H1 (cell line): ENCODE data around the gene FAM216A. TPM values are rescaled to one million over a fixed set of nuclear protein-coding genes. Genes with fewer than 3 reads are reported as not detected.

ENCODE experiments used
- CTCF ChIA-PET: fragments of 300-600 bp; sonication (Branson Sonifier 250); formaldehyde crosslinking; loops from one replicate; lab custom pipeline; 2021; ENCODE audit not compliant: partially characterized antibody; lab: Charles Lee
- POLR2A ChIA-PET: fragments of 300-600 bp; sonication (Branson Sonifier 250); formaldehyde crosslinking; loops from one replicate; lab custom pipeline; 2021; ENCODE audit warnings: inconsistent platforms; ENCODE audit not compliant: partially characterized antibody; lab: Charles Lee
- DNase-seq, 2 experiments: peaks; one replicate each; pipeline versions ENCODE4 v3.0.0 to v3.0.0-alpha.2; 2010 to 2022; ENCODE audit warnings: low spot score in 2 of 2, low read depth in 1 of 2, mixed read lengths in 1 of 2
- FAIRE-seq: peaks from 2 replicates; lab custom pipeline; 2011; peaks lifted over from hg19 to GRCh38; lab: Jason Lieb, UNC
- H2AFZ ChIP-seq: 2 replicates; pipeline ENCODE4 v1.8.1; 2012; ENCODE audit warnings: low read length, inconsistent platforms
- H2AK5ac ChIP-seq: 2 replicates; pipeline ENCODE4 v1.6.1; 2013; ENCODE audit warnings: low read depth, low read length
- H2BK120ac ChIP-seq: replicated peaks from 2 replicates; pipeline ENCODE3; 2013; ENCODE audit warnings: low read depth, low read length, inconsistent platforms
- H2BK12ac ChIP-seq: 2 replicates; pipeline ENCODE4 v1.6.1; 2013; ENCODE audit warnings: low read depth, low read length
- H2BK15ac ChIP-seq: 2 replicates; pipeline ENCODE4 v1.6.1; 2013; ENCODE audit warnings: low read length
- H2BK20ac ChIP-seq: 2 replicates; pipeline ENCODE4 v1.6.1; 2013; ENCODE audit warnings: low read length
- H2BK5ac ChIP-seq: 2 replicates; pipeline ENCODE4 v1.6.1; 2013; ENCODE audit warnings: low read depth, low read length
- H3K14ac ChIP-seq: 2 replicates; pipeline ENCODE4 v1.6.1; 2013; ENCODE audit warnings: inconsistent platforms; ENCODE audit not compliant: insufficient read length
- H3K18ac ChIP-seq: 2 replicates; pipeline ENCODE4 v1.6.1; 2013; ENCODE audit warnings: low read length; ENCODE audit errors: extremely low read depth
- H3K23ac ChIP-seq: 2 replicates; pipeline ENCODE4 v1.6.1; 2013; ENCODE audit warnings: inconsistent platforms; ENCODE audit not compliant: insufficient read length
- H3K23me2 ChIP-seq: 2 replicates; pipeline ENCODE4 v1.6.1; 2013; ENCODE audit warnings: low read depth, low read length
- H3K27ac ChIP-seq: 2 replicates; pipeline ENCODE4 v1.6.1; 2011; ENCODE audit warnings: low read depth, low read length, inconsistent platforms
- H3K27me3 ChIP-seq, 4 experiments: replicated peaks in 1 of 4; 1 replicate in 1 of 4; 2 replicates in 3 of 4; pipeline versions ENCODE4 v1.6.1 to v1.8.1; 2011 to 2013; ENCODE audit warnings: low read length in 3 of 4, mild to moderate bottlenecking in 3 of 4, inconsistent platforms in 2 of 4, mixed read lengths in 2 of 4, moderate library complexity in 1 of 4; ENCODE audit not compliant: control insufficient read depth in 3 of 4, insufficient read depth in 3 of 4; ENCODE audit errors: extremely low read depth in 1 of 4
- H3K36me3 ChIP-seq, 4 experiments: 2 replicates each; pipeline versions ENCODE4 v1.6.1 to v1.8.1; 2011 to 2013; ENCODE audit warnings: mild to moderate bottlenecking in 4 of 4, low read length in 3 of 4, moderate library complexity in 2 of 4, control low read depth in 1 of 4, inconsistent platforms in 1 of 4; ENCODE audit not compliant: insufficient read depth in 4 of 4, control insufficient read depth in 2 of 4
- H3K4ac ChIP-seq: replicated peaks from 2 replicates; pipeline ENCODE3; 2013; ENCODE audit warnings: low read length, low read depth, mixed read lengths, inconsistent platforms; ENCODE audit not compliant: insufficient read length
- H3K4me1 ChIP-seq, 4 experiments: replicated peaks in 1 of 4; 1 replicate in 1 of 4; 2 replicates in 3 of 4; pipeline versions ENCODE4 v1.6.1 to v1.8.1; 2011 to 2013; ENCODE audit warnings: low read length in 3 of 4, inconsistent platforms in 2 of 4, mixed read lengths in 1 of 4; ENCODE audit not compliant: insufficient read depth in 4 of 4, control insufficient read depth in 3 of 4
- H3K4me2 ChIP-seq, 2 experiments: 2 replicates each; pipeline versions ENCODE4 v1.6.1 to v1.8.1; 2011 to 2013; ENCODE audit warnings: low read depth in 2 of 2, low read length in 2 of 2, control low read depth in 1 of 2, inconsistent platforms in 1 of 2, mild to moderate bottlenecking in 1 of 2; ENCODE audit not compliant: insufficient read depth in 1 of 2
- H3K4me3 ChIP-seq, 4 experiments: fragments of 200-600, 300-600 bp in 1 of 4; sonication (generic), shearing (Covaris generic), sonication (Bioruptor Twin) in 1 of 4; 2 replicates each; pipeline versions ENCODE4 v1.5.1 to v1.8.1; 2011 to 2016; ENCODE audit warnings: low read length in 4 of 4, low read depth in 3 of 4, control low read depth in 2 of 4, inconsistent platforms in 2 of 4, mild to moderate bottlenecking in 2 of 4, mixed read lengths in 1 of 4, moderate library complexity in 1 of 4; ENCODE audit not compliant: insufficient read depth in 2 of 4; ENCODE audit errors: extremely low read depth in 1 of 4
- H3K56ac ChIP-seq: replicated peaks from 2 replicates; pipeline ENCODE3; 2013; ENCODE audit warnings: low read depth, mild to moderate bottlenecking, mixed read lengths, low read length, inconsistent platforms; ENCODE audit not compliant: insufficient read length
- H3K79me1 ChIP-seq: 2 replicates; pipeline ENCODE4 v1.6.1; 2013; ENCODE audit warnings: low read depth, low read length, control low read depth
- H3K79me2 ChIP-seq, 2 experiments: 2 replicates each; pipeline versions ENCODE4 v1.6.1 to v1.8.1; 2012 to 2013; ENCODE audit warnings: low read length in 2 of 2, mild to moderate bottlenecking in 2 of 2, inconsistent platforms in 1 of 2; ENCODE audit not compliant: insufficient read depth in 2 of 2, control insufficient read depth in 1 of 2
- H3K9ac ChIP-seq, 4 experiments: replicated peaks in 1 of 4; 1 replicate in 1 of 4; 2 replicates in 3 of 4; pipeline versions ENCODE4 v1.6.1 to v1.8.1; 2011 to 2013; ENCODE audit warnings: low read depth in 3 of 4, low read length in 3 of 4, control low read depth in 2 of 4, mild to moderate bottlenecking in 2 of 4, moderate library complexity in 2 of 4, inconsistent platforms in 1 of 4; ENCODE audit errors: extremely low read depth in 1 of 4
- H3K9me3 ChIP-seq, 2 experiments: 2 replicates each; pipeline versions ENCODE4 v1.6.1 to v1.8.1; 2012 to 2013; ENCODE audit warnings: mild to moderate bottlenecking in 2 of 2, moderate library complexity in 2 of 2, control low read depth in 1 of 2, inconsistent platforms in 1 of 2, low read depth in 1 of 2, low read length in 1 of 2, mixed read lengths in 1 of 2; ENCODE audit not compliant: insufficient read depth in 2 of 2
- H4K20me1 ChIP-seq, 2 experiments: replicated peaks in 1 of 2; 2 replicates each; pipeline versions ENCODE3 to v1.8.1; 2011 to 2013; ENCODE audit warnings: inconsistent platforms in 2 of 2, low read length in 2 of 2, mild to moderate bottlenecking in 1 of 2; ENCODE audit not compliant: insufficient read depth in 2 of 2, control insufficient read depth in 1 of 2
- H4K5ac ChIP-seq: 2 replicates; pipeline ENCODE4 v1.6.1; 2013; ENCODE audit warnings: low read length, low read depth, mixed read lengths, inconsistent platforms; ENCODE audit not compliant: insufficient read length
- H4K8ac ChIP-seq: 2 replicates; pipeline ENCODE4 v1.8.0; 2013; ENCODE audit warnings: mild to moderate bottlenecking, moderate library complexity, low read length, inconsistent platforms; ENCODE audit not compliant: insufficient read depth; ENCODE audit errors: extremely low read depth
- H4K91ac ChIP-seq: replicated peaks from 2 replicates; pipeline ENCODE3; 2013; ENCODE audit warnings: low read length, mixed read lengths, inconsistent platforms; ENCODE audit not compliant: insufficient read length
- HDAC2 ChIP-seq, 2 experiments: fragments of 300-600 bp in 1 of 2; sonication (generic) in 1 of 2; IDR thresholded peaks; 2 replicates each; pipeline ENCODE4 v1.6.1; 2011 to 2012; ENCODE audit warnings: low read depth in 2 of 2, low read length in 2 of 2, mild to moderate bottlenecking in 2 of 2, moderate library complexity in 2 of 2, borderline replicate concordance in 1 of 2, inconsistent platforms in 1 of 2
- POLR2A ChIP-seq, 2 experiments: IDR thresholded peaks; 1 replicate in 1 of 2; 2 replicates in 1 of 2; pipeline ENCODE4 v1.6.1; 2011; ENCODE audit warnings: low read depth in 2 of 2, low read length in 2 of 2, mild to moderate bottlenecking in 2 of 2; ENCODE audit errors: control extremely low read depth in 1 of 2
- SIRT6 ChIP-seq: IDR thresholded peaks from one replicate; pipeline ENCODE4 v1.7.1; 2012; ENCODE audit warnings: low read length, inconsistent platforms
- WGBS, 2 experiments: shearing (Covaris generic) in 1 of 2; methylation state at CpG; one replicate each; pipeline versions ENCODE4 v1.1.6 to v1.1.7; 2013 to 2015; ENCODE audit warnings: low lambda C conversion rate in 2 of 2, mixed read lengths in 2 of 2, inconsistent platforms in 1 of 2, low coverage in 1 of 2, missing lambda C conversion rate in 1 of 2; ENCODE audit not compliant: insufficient replicate concordance in 2 of 2, insufficient coverage in 1 of 2, insufficient read length in 1 of 2; ENCODE audit errors: extremely low coverage in 1 of 2, missing lambda C conversion rate in 1 of 2; 5-methylcytosine and 5-hydroxymethylcytosine counted together
- polyA plus RNA-seq, 7 experiments: library from polyadenylated mRNA; depleted of rRNA in 3 of 7; stranded (reverse) in 5 of 7; unstranded in 2 of 7; fragments of >200 nt in 5 of 7; fragments of 200-250 nt in 2 of 7; gene quantifications; 1 replicate in 5 of 7; 2 replicates in 1 of 7; 4 replicates in 1 of 7; pipeline versions ENCODE4 v1.2.1 to v1.2.3, GENCODE V29; 2011 to 2013; ENCODE audit warnings: missing spikeins in 2 of 7, mixed read lengths in 2 of 7
- total RNA-seq: library from RNA; stranded (reverse); fragmentation: NEBNext Ultra II Directional; extraction: Animal tissue kit (Norgen Biotek cat#: 25700); gene quantifications from 2 replicates; pipeline ENCODE4 v1.2.1, GENCODE V29; 2021

The FAM216A gene
- total and polyA plus RNA-seq, 2 of the 8 experiments (the other 6 are each of a cell fraction or from before 2014, with no cell fraction given), result 19.8 to 24.6 TPM

DNA sequence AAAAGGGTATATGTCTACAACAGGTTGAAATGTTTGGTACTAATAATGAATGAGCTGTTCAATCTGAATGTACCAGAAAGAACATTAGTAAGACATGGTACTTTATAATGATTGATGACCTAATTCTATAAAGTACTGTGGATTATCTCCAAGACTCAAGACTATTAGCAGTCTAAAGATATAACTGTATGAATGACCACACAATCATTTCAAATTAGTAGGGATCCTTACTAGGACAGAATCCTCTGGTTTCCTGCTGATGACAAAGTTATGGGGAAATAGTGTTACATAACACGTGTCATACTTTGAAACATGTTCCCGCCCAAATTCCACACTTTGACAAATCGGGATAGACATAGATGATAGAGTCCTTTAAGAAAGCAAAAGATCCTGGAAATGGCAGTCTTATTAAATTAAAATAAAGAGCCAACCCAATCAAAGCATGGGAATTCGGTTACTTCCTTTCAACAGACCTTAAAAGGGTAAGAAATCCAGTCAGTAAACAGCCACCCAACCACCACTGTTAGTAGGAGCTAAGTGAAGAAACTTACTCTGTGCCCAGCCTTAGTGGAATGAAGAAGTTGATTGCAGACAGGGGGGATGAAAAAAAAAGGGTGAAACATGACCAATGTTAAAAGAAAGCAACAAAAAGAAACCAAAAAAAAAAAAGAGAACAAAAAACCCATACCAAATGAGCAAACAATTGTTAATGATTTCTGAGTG lies 30.5 kb downstream of the FAM216A start:
- Histone ChIP-seq H2BK15ac (no peak overlapping the region), H3K36me3 (peaks cover 0 to 17% (median 8%) of the 10 kb centered on the region in 4 experiments; a peak in 3 of 8 replicates), H3K79me1 (no peaks in the 10 kb centered on the region), H2AFZ (no peak overlapping the region), H3K9ac (peak overlapping the region in 1 of 4 experiments; percentile 33; a peak in 1 of 7 replicates), H4K8ac (no peak overlapping the region), H4K20me1 (no peaks in the 10 kb centered on the region), H2AK5ac (no peak overlapping the region), H3K79me2 (peaks cover 0 to 19% of the 10 kb centered on the region in 2 experiments; a peak in 2 of 4 replicates), H3K4ac (no peak overlapping the region), H2BK5ac (no peak overlapping the region), H2BK20ac (no peak overlapping the region), H3K23me2 (peaks cover 4% of the 10 kb centered on the region; the same call in 1 of the 2 replicates), H4K5ac (no peak overlapping the region), H3K4me3 (no peak overlapping the region), H3K56ac (no peak overlapping the region)
- 84% methylated on average over 4 of the region's 4 CpGs; no CpG with 5 or more reads in 1 of the 2 experiments for WGBS, 2 experiments
- DNase-seq, result no peak
- no peak for FAIRE-seq
- TF ChIP-seq POLR2A (IDR thresholded peaks at IDR 0.05; ENCODE audit: control extremely low read depth in 1 of 2, low read depth in 2 of 2, low read length in 2 of 2), result no peak
- no peak for TF ChIP-seq HDAC2 (IDR thresholded peaks at IDR 0.05; ENCODE audit: borderline replicate concordance in 1 of 2, low read depth in 2 of 2, low read length in 2 of 2)
- TF ChIP-seq SIRT6, result no peak
- TF ChIP-seq, all 59 proteins: peak for 0
- H2BK120ac ChIP-seq, result no peak overlapping the region
- H3K23ac ChIP-seq, result no peak overlapping the region
- ChIA-PET POLR2A (interaction anchor here (2.9 kb wide), 1 partner anchor 30 kb away, joined by 29 read pairs; the partner anchor contains the start of genes FAM216A and GPN3), CTCF (interaction anchor here (2.0 kb wide), 1 partner anchor 103 kb away, joined by 8 read pairs; no protein-coding TSS in a partner anchor)
- H4K91ac ChIP-seq, result no peak overlapping the region
- H3K27me3 ChIP-seq, result peaks cover 3 to 12% (median 11%) of the 10 kb centered on the region in 4 experiments
- no peaks in the 10 kb centered on the region for H3K4me1 ChIP-seq
- H3K18ac ChIP-seq, result no peak overlapping the region
- no peak overlapping the region for H3K4me2 ChIP-seq
- no peak overlapping the region for H3K27ac ChIP-seq
- H3K9me3 ChIP-seq, result peaks cover 4 to 5% of the 10 kb centered on the region in 2 experiments; a peak in 2 of 4 replicates
- no peak overlapping the region for H2BK12ac ChIP-seq
- no peak overlapping the region for H3K14ac ChIP-seq
